HCT116 (cell line): ENCODE data around the gene RGMB. TPM values are rescaled to one million over a fixed set of nuclear protein-coding genes. Genes with fewer than 3 reads are reported as not detected.

ENCODE experiments used
- ATAC-seq: fragments of 200-7000 bp; cut with Tn5 transposase; 2 replicates; pipeline ENCODE4 v1.9.1; 2020; ENCODE audit warnings: mild to moderate bottlenecking, moderate library complexity
- BruUV-seq: library from RNA; stranded (reverse); fragments of 400-500 nt; replicated peaks from 2 replicates; lab custom pipeline; 2021; lab: Mats Ljungman, UMichigan
- CTCF ChIA-PET: fragments of 300-600 bp; sonication (Branson Sonifier 250); formaldehyde crosslinking; loops from one replicate; lab custom pipeline; 2021; ENCODE audit warnings: antibody characterized with exemption; lab: Charles Lee
- POLR2A ChIA-PET: fragments of 300-600, 350-600 bp; sonication (Branson Sonifier 250); formaldehyde crosslinking; loops from one replicate; lab custom pipeline; 2021; ENCODE audit warnings: antibody characterized with exemption; lab: Charles Lee
- RAD21 ChIA-PET, 2 experiments: fragments of 300-600 bp; sonication (Branson Sonifier 250); formaldehyde crosslinking; loops; one replicate each; lab custom pipeline; 2023; ENCODE audit warnings: low total read pairs in 2 of 2; ENCODE audit not compliant: uncharacterized antibody in 2 of 2, unreplicated experiment in 2 of 2, low non-redundant PET in 1 of 2; lab: Charles Lee
- DNase-seq: peaks from one replicate; pipeline ENCODE4 v3.0.0-alpha.2; 2010; ENCODE audit warnings: low read depth, low spot score
- H2AFZ ChIP-seq: fragments of 200-600 bp; shearing (Covaris generic), sonication (generic); 2 replicates; pipeline ENCODE4 v1.6.1; 2017; ENCODE audit warnings: low read depth, mixed run types, mixed read lengths, antibody characterized with exemption, low read length; ENCODE audit not compliant: poor library complexity, severe bottlenecking
- H3K27ac ChIP-seq: 2 replicates; pipeline ENCODE4 v1.5.1; 2012; ENCODE audit warnings: low read depth, low read length
- H3K27me3 ChIP-seq: fragments of 200-600 bp; sonication (generic); 2 replicates; pipeline ENCODE4 v1.6.1; 2016; ENCODE audit warnings: mixed run types, low read length, mixed read lengths; ENCODE audit not compliant: insufficient read depth
- H3K36me3 ChIP-seq, 2 experiments: fragments of 200-500 bp in 1 of 2; fragments of 200-600 bp in 1 of 2; sonication (Bioruptor generic) in 1 of 2; sonication (generic) in 1 of 2; 2 replicates each; pipeline versions ENCODE4 v1.5.1 to v1.6.1; 2014 to 2016; ENCODE audit warnings: low read length in 2 of 2, inconsistent platforms in 1 of 2, mixed read lengths in 1 of 2, mixed run types in 1 of 2; ENCODE audit not compliant: insufficient read depth in 2 of 2, control insufficient read depth in 1 of 2
- H3K4me1 ChIP-seq, 2 experiments: fragments of 200-600 bp in 1 of 2; sonication (generic) in 1 of 2; 2 replicates each; pipeline versions ENCODE4 v1.5.1 to v1.6.1; 2012 to 2017; ENCODE audit warnings: low read length in 2 of 2, inconsistent platforms in 1 of 2, mild to moderate bottlenecking in 1 of 2, mixed read lengths in 1 of 2, mixed run types in 1 of 2, moderate library complexity in 1 of 2; ENCODE audit not compliant: insufficient read depth in 2 of 2, control insufficient read depth in 1 of 2
- H3K4me2 ChIP-seq: fragments of 200-600 bp; sonication (generic); 2 replicates; pipeline ENCODE4 v1.6.1; 2017; ENCODE audit warnings: mixed run types, low read length, mixed read lengths
- H3K4me3 ChIP-seq, 2 experiments: fragments of 200-600 bp in 1 of 2; sonication (generic) in 1 of 2; replicated peaks in 1 of 2; 2 replicates each; pipeline ENCODE4 v1.5.1; 2011 to 2016; ENCODE audit warnings: low read length in 2 of 2, control low read depth in 1 of 2, low read depth in 1 of 2, mild to moderate bottlenecking in 1 of 2, mixed read lengths in 1 of 2, mixed run types in 1 of 2
- H3K79me2 ChIP-seq: fragments of 200-600 bp; sonication (generic); 2 replicates; pipeline ENCODE4 v1.6.1; 2017; ENCODE audit warnings: mild to moderate bottlenecking, mixed run types, low read length, moderate library complexity, mixed read lengths; ENCODE audit not compliant: insufficient read depth
- H3K9ac ChIP-seq: fragments of 200-600 bp; sonication (generic); 2 replicates; pipeline ENCODE4 v1.6.1; 2016; ENCODE audit warnings: low read length, mixed read lengths
- H3K9me2 ChIP-seq: fragments of 200-600 bp; sonication (generic), shearing (Covaris generic); 2 replicates; pipeline ENCODE4 v1.6.1; 2017; ENCODE audit warnings: mixed run types, mild to moderate bottlenecking, moderate library complexity; ENCODE audit not compliant: insufficient read depth
- H3K9me3 ChIP-seq, 2 experiments: fragments of 200-500 bp in 1 of 2; fragments of 200-600 bp in 1 of 2; sonication (Bioruptor generic) in 1 of 2; sonication (generic) in 1 of 2; 2 replicates each; pipeline ENCODE4 v1.6.1; 2014 to 2017; ENCODE audit warnings: low read length in 2 of 2, mixed read lengths in 2 of 2, inconsistent platforms in 1 of 2, low read depth in 1 of 2, mild to moderate bottlenecking in 1 of 2, mixed run types in 1 of 2, moderate library complexity in 1 of 2; ENCODE audit not compliant: control insufficient read depth in 1 of 2, insufficient read depth in 1 of 2
- H4K20me1 ChIP-seq: fragments of 200-600 bp; sonication (generic), shearing (Covaris generic); 2 replicates; pipeline ENCODE4 v1.6.1; 2017; ENCODE audit warnings: mixed run types, mild to moderate bottlenecking, moderate library complexity; ENCODE audit not compliant: insufficient read depth
- CBX3 ChIP-seq: IDR thresholded peaks from 2 replicates; pipeline ENCODE4 v1.6.1; 2012; ENCODE audit warnings: low read depth
- ELF1 ChIP-seq: IDR thresholded peaks from 2 replicates; pipeline ENCODE4 v1.6.1; 2012; ENCODE audit warnings: low read depth, borderline replicate concordance
- FOSL1 ChIP-seq: IDR thresholded peaks from 2 replicates; pipeline ENCODE4 v1.6.1; 2012; ENCODE audit warnings: low read depth
- RAD21 ChIP-seq: IDR thresholded peaks from 2 replicates; pipeline ENCODE4 v1.6.1; 2012; ENCODE audit warnings: low read depth, mild to moderate bottlenecking
- TCF7L2 ChIP-seq: IDR thresholded peaks from 2 replicates; pipeline ENCODE4 v1.7.0; 2011; ENCODE audit warnings: borderline replicate concordance, inconsistent platforms; ENCODE audit not compliant: insufficient read depth, insufficient read length; ENCODE audit errors: extremely low read depth
- intact Hi-C: fragments of 100-400 bp; cut with micrococcal nuclease; formaldehyde crosslinking; loops from 2 replicates; pipeline ENCODE4 v1.10.0; 2022
- total RNA-seq: library from RNA; stranded (reverse); gene quantifications from one replicate; pipeline ENCODE4 v1.2.1, GENCODE V29; 2021; ENCODE audit not compliant: unreplicated experiment

RGMB gene
- total RNA-seq, 1 experiment from 2014 or later, result 18.3 TPM

DNA sequence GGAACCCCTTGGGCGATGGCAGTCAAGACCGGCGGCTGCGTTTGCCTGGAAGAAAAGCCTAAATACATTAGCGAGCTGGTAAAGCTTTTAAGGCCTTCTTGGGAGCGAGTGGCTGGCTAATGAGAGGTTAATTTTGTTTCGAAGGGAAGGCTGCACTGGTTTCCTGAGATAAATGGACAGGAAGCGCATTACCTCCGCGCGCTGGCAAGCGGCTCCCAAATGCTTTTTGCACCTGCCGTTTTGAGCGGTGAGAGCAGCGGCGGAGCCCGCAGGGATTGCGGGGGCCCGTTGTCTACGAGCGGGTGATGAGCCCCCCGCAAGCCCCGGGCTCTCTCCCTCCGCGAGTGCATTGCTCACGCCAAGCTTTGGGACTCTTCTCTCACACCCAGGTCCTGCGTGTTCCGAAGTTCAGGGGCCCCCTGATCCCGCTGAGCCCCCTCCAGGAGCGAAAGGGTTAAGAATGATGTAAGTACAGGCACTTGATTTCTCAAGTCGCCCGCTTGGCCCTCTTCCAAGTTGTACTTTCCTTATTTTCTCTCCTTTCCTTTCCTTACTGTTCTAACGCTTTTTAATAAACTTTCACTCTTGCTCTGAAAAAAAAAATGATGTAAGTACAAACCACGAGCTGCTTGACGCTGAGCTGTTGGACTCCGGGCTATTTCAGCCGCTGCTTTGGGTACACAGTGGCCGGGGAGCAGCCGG is 3.1 kb upstream of the RGMB start:
- DNase-seq, result no peak
- no peak for TF ChIP-seq ELF1
- no peak for TF ChIP-seq CBX3
- TF ChIP-seq TCF7L2, result peak; percentile 21
- no peak for TF ChIP-seq RAD21
- no TSS peak for BruUV-seq
- CTCF ChIA-PET, result interaction anchor here (1.4 to 2.9 kb wide), 6 partner anchors 10 to 1329 kb away, joined by 3 to 15 read pairs (median 4); no protein-coding TSS in a partner anchor
- Histone ChIP-seq H3K27ac (no peak overlapping the region), H3K9ac (peak overlapping the region; percentile 35; the same call in 1 of the 2 replicates), H3K4me2 (peak overlapping the region; percentile 96), H3K36me3 (no peaks in the 10 kb centered on the region), H4K20me1 (no peaks in the 10 kb centered on the region; the same call in 1 of the 2 replicates), H3K9me3 (no peaks in the 10 kb centered on the region), H3K27me3 (peaks cover 6% of the 10 kb centered on the region; the same call in 1 of the 2 replicates), H3K79me2 (peaks cover 13% of the 10 kb centered on the region), H3K4me3 (peak overlapping the region; percentile 59 to 63), H3K4me1 (peaks cover 17 to 55% of the 10 kb centered on the region in 2 experiments), H2AFZ (peak overlapping the region; percentile 90), H3K9me2 (no peaks in the 10 kb centered on the region)
- ATAC-seq, result no peak
- intact Hi-C loops, result no loop called here
- RAD21 ChIA-PET, result no interaction called here
- POLR2A ChIA-PET, result no interaction called here

DNA sequence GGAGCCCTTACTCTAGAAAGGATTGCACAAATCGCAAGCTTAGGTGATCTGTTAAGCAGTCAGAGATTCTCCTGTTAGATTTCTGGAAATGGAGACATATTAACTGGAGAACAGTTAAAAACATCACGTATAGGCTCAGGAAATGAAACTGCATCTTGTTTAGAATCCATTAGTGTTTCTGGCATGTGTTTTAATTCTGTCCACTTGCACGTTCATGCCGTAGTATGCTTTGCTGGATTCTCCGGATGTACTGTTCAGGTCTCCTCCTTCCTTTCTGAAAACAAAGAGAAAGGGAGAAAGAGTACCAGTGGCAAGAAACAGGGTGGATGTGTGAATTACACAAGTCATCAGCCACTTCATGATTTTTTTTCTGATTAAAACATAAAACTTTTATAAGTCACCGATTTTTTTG is 2.5 kb upstream of the RGMB start:
- ATAC-seq, result no peak
- H4K20me1 ChIP-seq, result no peaks in the 10 kb centered on the region; the same call in 1 of the 2 replicates
- BruUV-seq, result no TSS peak
- H3K4me1 ChIP-seq, result peaks cover 19 to 59% of the 10 kb centered on the region in 2 experiments
- H3K4me2 ChIP-seq, result peak overlapping the region; percentile 96
- no peak for DNase-seq
- H2AFZ ChIP-seq, result peak overlapping the region; percentile 90
- no peaks in the 10 kb centered on the region for H3K36me3 ChIP-seq
- no peaks in the 10 kb centered on the region for H3K9me2 ChIP-seq
- POLR2A ChIA-PET, result no interaction called here
- CTCF ChIA-PET, result interaction anchor here (0.6 to 0.7 kb wide), 2 partner anchors 17 to 1032 kb away, joined by 3 to 4 read pairs; no protein-coding TSS in a partner anchor
- intact Hi-C loops, result no loop called here
- peak overlapping the region; percentile 59 to 63 for H3K4me3 ChIP-seq
- H3K9ac ChIP-seq, result peak overlapping the region; percentile 35; the same call in 1 of the 2 replicates
- no peak overlapping the region for H3K27ac ChIP-seq
- RAD21 ChIA-PET, result no interaction called here
- peaks cover 6% of the 10 kb centered on the region; the same call in 1 of the 2 replicates for H3K27me3 ChIP-seq
- H3K79me2 ChIP-seq, result peaks cover 19% of the 10 kb centered on the region
- no peaks in the 10 kb centered on the region for H3K9me3 ChIP-seq
- no peak for TF ChIP-seq FOSL1
